A549 (cell line): Measurements from ENCODE around the gene KIAA0040. TPM values are rescaled to one million over a fixed set of nuclear protein-coding genes. Genes with fewer than 3 reads are reported as not detected.

Experiments used
- ATAC-seq, 2 experiments: fragments of 200-7000 bp in 1 of 2; fragments of >200 bp in 1 of 2; cut with Nextera tagmentation in 1 of 2; cut with Tn5 transposase in 1 of 2; 3 replicates each; pipeline versions ENCODE4 v1.8.0 to v1.9.1; 2018 to 2020; ENCODE audit warnings: mild to moderate bottlenecking in 1 of 2, moderate library complexity in 1 of 2
- CTCF ChIA-PET: fragments of 300-600 bp; sonication (Branson Sonifier 250); formaldehyde crosslinking; extraction: SDS; loops from one replicate; lab custom pipeline; 2021; ENCODE audit warnings: antibody characterized with exemption, inconsistent platforms; lab: Yijun Ruan, JAX
- POLR2A ChIA-PET: fragments of 350-600 bp; formaldehyde crosslinking; extraction: SDS; loops from one replicate; lab custom pipeline; 2021; ENCODE audit warnings: antibody characterized with exemption, inconsistent platforms; lab: Yijun Ruan, JAX
- DNase-seq, 2 experiments: peaks; one replicate each; pipeline versions ENCODE4 v3.0.0 to v3.0.0-alpha.2; 2011 to 2016; ENCODE audit warnings: low read depth in 1 of 2, low spot score in 1 of 2
- FAIRE-seq: peaks from 2 replicates; lab custom pipeline; 2011; peaks lifted over from hg19 to GRCh38; lab: Jason Lieb, UNC
- H3K27ac ChIP-seq, 2 experiments: fragments of >200 bp; sonication (Bioruptor Twin); formaldehyde crosslinking; 3 replicates each; pipeline ENCODE4 v1.5.1; 2016 to 2017
- H3K4me1 ChIP-seq: fragments of >200 bp; sonication (Bioruptor Twin); formaldehyde crosslinking; 3 replicates; pipeline ENCODE4 v1.6.1; 2016
- H3K4me2 ChIP-seq: fragments of >200 bp; sonication (Bioruptor Twin); formaldehyde crosslinking; 3 replicates; pipeline ENCODE4 v1.6.1; 2016
- H3K4me3 ChIP-seq: fragments of >200 bp; sonication (Bioruptor Twin); formaldehyde crosslinking; 3 replicates; pipeline ENCODE4 v1.5.1; 2016
- H3K9me3 ChIP-seq: fragments of >200 bp; sonication (Bioruptor Twin); formaldehyde crosslinking; 3 replicates; pipeline ENCODE4 v1.6.1; 2016
- CBX2 ChIP-seq: fragments of 200-600 bp; sonication (generic); IDR thresholded peaks from 2 replicates; pipeline ENCODE4 v1.6.1; 2016; ENCODE audit warnings: low read depth, mild to moderate bottlenecking, borderline replicate concordance
- CEBPB ChIP-seq, 2 experiments: fragments of >200 bp in 1 of 2; sonication (Bioruptor Twin) in 1 of 2; formaldehyde crosslinking in 1 of 2; IDR thresholded peaks; 2 replicates each; pipeline ENCODE4 v1.6.1; 2012 to 2016
- CHD4 ChIP-seq: fragments of 200-600 bp; sonication (generic); IDR thresholded peaks from 2 replicates; pipeline ENCODE4 v1.6.1; 2016; ENCODE audit warnings: antibody characterized with exemption, mild to moderate bottlenecking, borderline replicate concordance
- ELK1 ChIP-seq: fragments of 150-350 bp; IDR thresholded peaks from 2 replicates; pipeline ENCODE4 v1.6.1; 2014; ENCODE audit warnings: low read depth, mild to moderate bottlenecking, low read length
- EP300 ChIP-seq, 2 experiments: fragments of >200 bp; sonication (Bioruptor Twin); formaldehyde crosslinking; IDR thresholded peaks; 2 replicates in 1 of 2; 3 replicates in 1 of 2; pipeline ENCODE4 v1.6.1; 2016 to 2017
- FOSB ChIP-seq: fragments of 250-450 bp; sonication (Bioruptor Pico); IDR thresholded peaks from 2 replicates; pipeline ENCODE4 v1.5.0; 2020; ENCODE audit warnings: mild to moderate bottlenecking, moderate library complexity
- FOSL2 ChIP-seq, 2 experiments: fragments of 450-650 bp in 1 of 2; fragments of >200 bp in 1 of 2; sonication (Bioruptor Twin) in 1 of 2; formaldehyde crosslinking; IDR thresholded peaks; 2 replicates each; pipeline versions ENCODE4 v1.5.0 to v1.6.1; 2016 to 2020; ENCODE audit warnings: mild to moderate bottlenecking in 1 of 2, moderate library complexity in 1 of 2
- HEYL ChIP-seq: fragments of 250-450 bp; sonication (Bioruptor Pico); IDR thresholded peaks from 2 replicates; pipeline ENCODE4 v1.8.0; 2021; ENCODE audit warnings: mild to moderate bottlenecking, moderate library complexity
- HOXB5 ChIP-seq: fragments of 250-450 bp; sonication (Bioruptor Pico); IDR thresholded peaks from 2 replicates; pipeline ENCODE4 v1.5.0; 2020; ENCODE audit warnings: mild to moderate bottlenecking, moderate library complexity
- KDM1A ChIP-seq: fragments of 200-600 bp; sonication (generic); IDR thresholded peaks from 2 replicates; pipeline ENCODE4 v1.6.1; 2016; ENCODE audit warnings: low read depth, mild to moderate bottlenecking
- MAZ ChIP-seq: fragments of 150-350 bp; IDR thresholded peaks from 2 replicates; pipeline ENCODE4 v1.6.1; 2014; ENCODE audit warnings: antibody characterized with exemption, low read depth, low read length, borderline replicate concordance
- MYC ChIP-seq: IDR thresholded peaks from 2 replicates; pipeline ENCODE4 v1.6.1; 2012; ENCODE audit warnings: mild to moderate bottlenecking, inconsistent platforms, low read length, improper control_type of control experiment, borderline replicate concordance
- PHF8 ChIP-seq: fragments of 200-600 bp; sonication (generic); IDR thresholded peaks from 2 replicates; pipeline ENCODE4 v1.6.1; 2016; ENCODE audit warnings: low read depth, mild to moderate bottlenecking, antibody characterized with exemption, moderate library complexity, borderline replicate concordance
- RFX5 ChIP-seq: fragments of 450-650 bp; IDR thresholded peaks from 2 replicates; pipeline ENCODE4 v1.7.1; 2014; ENCODE audit warnings: antibody characterized with exemption, mild to moderate bottlenecking, moderate library complexity
- SMC3 ChIP-seq: fragments of >200 bp; sonication (Bioruptor Twin); formaldehyde crosslinking; IDR thresholded peaks from 3 replicates; pipeline ENCODE4 v1.6.1; 2018; ENCODE audit warnings: inconsistent platforms
- ZFP36 ChIP-seq: fragments of 450-650 bp; IDR thresholded peaks from 2 replicates; pipeline ENCODE4 v1.6.1; 2014; ENCODE audit warnings: borderline replicate concordance; ENCODE audit not compliant: partially characterized antibody
- ZNF302 ChIP-seq: fragments of 250-450 bp; sonication (Bioruptor Pico); IDR thresholded peaks from 2 replicates; pipeline ENCODE4 v1.9.0; 2021; ENCODE audit warnings: inconsistent platforms, mild to moderate bottlenecking, moderate library complexity
- ZSCAN20 ChIP-seq: fragments of 250-450 bp; sonication (Bioruptor Pico); IDR thresholded peaks from 2 replicates; pipeline ENCODE4 v1.8.0; 2022; ENCODE audit warnings: mild to moderate bottlenecking, moderate library complexity
- WGBS: methylation state at CpG from one replicate; pipeline ENCODE4 v1.1.6; 2017; ENCODE audit errors: missing lambda C conversion rate; 5-methylcytosine and 5-hydroxymethylcytosine counted together
- polyA plus RNA-seq, 4 experiments: library from polyadenylated mRNA; depleted of rRNA in 3 of 4; stranded (reverse); fragments of >200 nt; fragmentation: RNase III in 1 of 4; extraction: RNeasy Plus Mini Kit Qiagen cat#74134 plus additional on column Dnase treatment in 1 of 4; gene quantifications; 2 replicates in 3 of 4; 3 replicates in 1 of 4; pipeline ENCODE4 v1.2.3, GENCODE V29; 2011 to 2017
- TF ChIP-seq, protein P1 (sequence below): IDR thresholded peaks from 2 replicates; pipeline ENCODE4 v1.6.1; 2012
- TF ChIP-seq, protein P2 (sequence below): fragments of 250-450 bp; sonication (Bioruptor Pico); IDR thresholded peaks from 2 replicates; pipeline ENCODE4 v1.5.0; 2021; ENCODE audit warnings: mild to moderate bottlenecking, moderate library complexity, borderline replicate concordance
- TF ChIP-seq, protein P3 (sequence below): fragments of 200-600 bp; sonication (generic); IDR thresholded peaks from 2 replicates; pipeline ENCODE4 v1.6.1; 2016; ENCODE audit warnings: antibody characterized with exemption, mild to moderate bottlenecking, moderate library complexity

The KIAA0040 gene
- polyA plus RNA-seq, 2 of the 4 experiments (the other 2 are of a cell fraction), result 0.21 to 1.1 TPM

GRCh38 chr1:175146529-175147213 is 45.9 kb downstream of the KIAA0040 start (continued):
- TF ChIP-seq, protein P1, sequence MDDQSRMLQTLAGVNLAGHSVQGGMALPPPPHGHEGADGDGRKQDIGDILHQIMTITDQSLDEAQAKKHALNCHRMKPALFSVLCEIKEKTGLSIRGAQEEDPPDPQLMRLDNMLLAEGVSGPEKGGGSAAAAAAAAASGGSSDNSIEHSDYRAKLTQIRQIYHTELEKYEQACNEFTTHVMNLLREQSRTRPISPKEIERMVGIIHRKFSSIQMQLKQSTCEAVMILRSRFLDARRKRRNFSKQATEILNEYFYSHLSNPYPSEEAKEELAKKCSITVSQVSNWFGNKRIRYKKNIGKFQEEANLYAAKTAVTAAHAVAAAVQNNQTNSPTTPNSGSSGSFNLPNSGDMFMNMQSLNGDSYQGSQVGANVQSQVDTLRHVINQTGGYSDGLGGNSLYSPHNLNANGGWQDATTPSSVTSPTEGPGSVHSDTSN, result no peak
- TF ChIP-seq RFX5 (no peak), FOSL2 (IDR thresholded peaks at IDR 0.05) (no peak), FOSL2 (CRISPR knock-in tag; IDR thresholded peaks at IDR 0.05) (no peak)

- H3K4me1 ChIP-seq, result 0 out of 3 replicates have a peak, but pooled peaks cover 5% of the 10 kb centered on the region
- H3K27ac ChIP-seq, result no peak overlapping the region
- no peak overlapping the region for H3K4me3 ChIP-seq
- TF ChIP-seq, protein P2, sequence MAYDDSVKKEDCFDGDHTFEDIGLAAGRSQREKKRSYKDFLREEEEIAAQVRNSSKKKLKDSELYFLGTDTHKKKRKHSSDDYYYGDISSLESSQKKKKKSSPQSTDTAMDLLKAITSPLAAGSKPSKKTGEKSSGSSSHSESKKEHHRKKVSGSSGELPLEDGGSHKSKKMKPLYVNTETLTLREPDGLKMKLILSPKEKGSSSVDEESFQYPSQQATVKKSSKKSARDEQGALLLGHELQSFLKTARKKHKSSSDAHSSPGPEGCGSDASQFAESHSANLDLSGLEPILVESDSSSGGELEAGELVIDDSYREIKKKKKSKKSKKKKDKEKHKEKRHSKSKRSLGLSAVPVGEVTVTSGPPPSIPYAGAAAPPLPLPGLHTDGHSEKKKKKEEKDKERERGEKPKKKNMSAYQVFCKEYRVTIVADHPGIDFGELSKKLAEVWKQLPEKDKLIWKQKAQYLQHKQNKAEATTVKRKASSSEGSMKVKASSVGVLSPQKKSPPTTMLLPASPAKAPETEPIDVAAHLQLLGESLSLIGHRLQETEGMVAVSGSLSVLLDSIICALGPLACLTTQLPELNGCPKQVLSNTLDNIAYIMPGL (CRISPR knock-in tag), result no peak
- TF ChIP-seq FOSL2 (IDR thresholded peaks at IDR 0.05), result no peak
- TF ChIP-seq FOSL2 (CRISPR knock-in tag; IDR thresholded peaks at IDR 0.05), result no peak
- TF ChIP-seq EP300 (IDR thresholded peaks at IDR 0.05), result no peak
- no peak for TF ChIP-seq ZFP36
- TF ChIP-seq CBX2, result no peak
- no peak for TF ChIP-seq PHF8
- no peak for TF ChIP-seq CEBPB (IDR thresholded peaks at IDR 0.05)
- TF ChIP-seq, protein P1, result no peak
- TF ChIP-seq HEYL (CRISPR knock-in tag), result no peak
- TF ChIP-seq CHD4, result no peak
- no peak for TF ChIP-seq ELK1
- TF ChIP-seq MYC, result no peak
- TF ChIP-seq, protein P3, sequence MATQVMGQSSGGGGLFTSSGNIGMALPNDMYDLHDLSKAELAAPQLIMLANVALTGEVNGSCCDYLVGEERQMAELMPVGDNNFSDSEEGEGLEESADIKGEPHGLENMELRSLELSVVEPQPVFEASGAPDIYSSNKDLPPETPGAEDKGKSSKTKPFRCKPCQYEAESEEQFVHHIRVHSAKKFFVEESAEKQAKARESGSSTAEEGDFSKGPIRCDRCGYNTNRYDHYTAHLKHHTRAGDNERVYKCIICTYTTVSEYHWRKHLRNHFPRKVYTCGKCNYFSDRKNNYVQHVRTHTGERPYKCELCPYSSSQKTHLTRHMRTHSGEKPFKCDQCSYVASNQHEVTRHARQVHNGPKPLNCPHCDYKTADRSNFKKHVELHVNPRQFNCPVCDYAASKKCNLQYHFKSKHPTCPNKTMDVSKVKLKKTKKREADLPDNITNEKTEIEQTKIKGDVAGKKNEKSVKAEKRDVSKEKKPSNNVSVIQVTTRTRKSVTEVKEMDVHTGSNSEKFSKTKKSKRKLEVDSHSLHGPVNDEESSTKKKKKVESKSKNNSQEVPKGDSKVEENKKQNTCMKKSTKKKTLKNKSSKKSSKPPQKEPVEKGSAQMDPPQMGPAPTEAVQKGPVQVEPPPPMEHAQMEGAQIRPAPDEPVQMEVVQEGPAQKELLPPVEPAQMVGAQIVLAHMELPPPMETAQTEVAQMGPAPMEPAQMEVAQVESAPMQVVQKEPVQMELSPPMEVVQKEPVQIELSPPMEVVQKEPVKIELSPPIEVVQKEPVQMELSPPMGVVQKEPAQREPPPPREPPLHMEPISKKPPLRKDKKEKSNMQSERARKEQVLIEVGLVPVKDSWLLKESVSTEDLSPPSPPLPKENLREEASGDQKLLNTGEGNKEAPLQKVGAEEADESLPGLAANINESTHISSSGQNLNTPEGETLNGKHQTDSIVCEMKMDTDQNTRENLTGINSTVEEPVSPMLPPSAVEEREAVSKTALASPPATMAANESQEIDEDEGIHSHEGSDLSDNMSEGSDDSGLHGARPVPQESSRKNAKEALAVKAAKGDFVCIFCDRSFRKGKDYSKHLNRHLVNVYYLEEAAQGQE, result no peak
- no peak for TF ChIP-seq HOXB5 (CRISPR knock-in tag)
- TF ChIP-seq KDM1A, result no peak
- no peak for TF ChIP-seq ZSCAN20 (CRISPR knock-in tag)
- no peak for TF ChIP-seq FOSB (CRISPR knock-in tag)
- no peak for TF ChIP-seq ZNF302
- no peak for TF ChIP-seq SMC3
- no peak for TF ChIP-seq MAZ
- POLR2A ChIA-PET, result interaction anchor here (1.0 kb wide), 1 partner anchor 123 kb away, joined by 4 read pairs; the partner anchor contains the start of gene MRPS14
- CTCF ChIA-PET, result interaction anchor here (0.6 to 9.9 kb wide), 23 partner anchors 10 to 1695 kb away, joined by 3 to 89 read pairs (median 3); partner anchors contain the start of gene KIAA0040
- FAIRE-seq (no peak), ATAC-seq (no peak), DNase-seq (no peak)
- H3K4me2 ChIP-seq, result peak overlapping the region; percentile 64
- WGBS, result 12% methylated on average over 6 of the region's 7 CpGs
- H3K9me3 ChIP-seq, result no peaks in the 10 kb centered on the region
Observed at GRCh38 chr1:175145899-175146528, 46.6 kb downstream of the KIAA0040 start.
